ENCODE measurements around the gene HAGHL.

The HAGHL gene

DNA sequence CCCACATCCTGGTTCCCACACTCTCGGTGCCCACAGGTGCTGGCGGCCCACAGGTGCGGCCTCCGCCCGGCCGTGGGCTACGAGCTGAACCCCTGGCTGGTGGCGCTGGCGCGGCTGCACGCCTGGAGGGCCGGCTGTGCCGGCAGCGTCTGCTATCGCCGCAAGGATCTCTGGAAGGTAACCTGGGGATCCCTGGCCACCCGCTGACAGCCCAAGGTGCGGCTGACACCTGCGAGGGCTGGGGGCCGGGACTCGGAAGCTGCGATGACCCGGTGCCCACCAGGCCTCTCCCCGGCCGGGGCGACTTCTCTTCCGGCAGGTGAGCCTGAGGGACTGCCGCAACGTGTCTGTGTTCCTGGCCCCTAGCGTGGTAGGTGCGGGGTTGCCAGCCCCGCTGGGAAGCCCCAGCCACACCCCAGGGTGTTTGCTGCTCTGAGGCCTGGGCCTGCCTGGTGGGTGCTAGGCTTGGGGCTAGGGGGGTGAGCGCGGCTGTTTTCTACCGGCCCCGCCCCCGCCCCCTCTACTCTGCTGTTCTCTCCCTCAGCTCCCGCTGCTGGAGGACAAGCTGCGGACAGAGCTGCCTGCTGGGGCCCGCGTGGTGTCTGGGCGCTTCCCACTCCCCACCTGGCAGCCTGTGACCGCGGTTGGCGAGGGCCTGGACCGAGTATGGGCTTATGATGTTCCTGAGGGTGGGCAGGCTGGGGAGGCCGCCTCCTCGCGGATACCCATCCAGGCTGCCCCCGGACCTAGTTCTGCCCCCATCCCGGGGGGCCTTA, 5.0 kb upstream of the HAGHL start:
- DNase-seq (ENCODE audit: low read depth in 2 of 2): no peak

DNA sequence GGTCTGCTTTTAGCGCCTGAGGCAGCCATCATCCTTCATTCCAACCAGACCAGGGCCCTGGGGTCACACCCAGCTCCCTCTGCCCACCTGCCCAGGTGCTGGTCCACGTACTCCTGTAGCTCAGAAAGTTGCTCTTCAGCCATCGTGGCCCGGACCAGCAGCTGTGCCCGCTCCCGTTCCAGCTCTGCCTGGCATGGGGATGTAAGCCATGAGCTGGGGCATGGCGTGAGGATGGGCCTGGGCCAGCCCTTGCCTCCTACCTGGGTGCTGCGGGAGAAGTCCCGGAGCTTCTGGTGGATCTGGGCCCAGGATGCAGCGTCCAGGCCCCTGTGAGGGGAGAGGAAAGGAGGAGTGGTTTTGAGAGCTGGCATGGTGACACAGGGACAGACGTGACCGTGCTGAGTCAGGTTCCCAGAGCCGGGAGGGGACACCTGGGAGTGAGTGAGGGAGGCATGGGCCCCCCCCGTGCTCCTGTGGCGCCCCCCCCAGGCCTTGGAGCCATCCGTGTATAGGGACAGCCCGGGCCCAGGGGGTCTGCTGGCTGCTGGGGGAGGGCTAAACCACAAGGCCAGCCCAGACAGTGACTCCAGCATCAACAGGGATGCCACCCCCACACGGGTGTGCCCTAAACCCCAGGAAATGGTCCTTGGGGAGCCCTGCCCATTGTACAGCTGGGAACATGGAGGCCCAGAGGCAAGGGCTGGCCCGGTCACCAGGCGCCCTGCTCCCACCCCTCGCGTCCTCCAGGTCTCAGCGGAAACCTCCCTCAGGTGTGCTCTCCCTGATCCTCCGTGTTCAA, 3.9 kb upstream of the HAGHL start:
- DNase-seq (ENCODE audit: low read depth in 2 of 2): no peak

- no peak for DNase-seq (ENCODE audit: low read depth in 2 of 2)
Observed at GRCh38 chr16:723695-724094, 3.2 kb upstream of the HAGHL start.

DNA sequence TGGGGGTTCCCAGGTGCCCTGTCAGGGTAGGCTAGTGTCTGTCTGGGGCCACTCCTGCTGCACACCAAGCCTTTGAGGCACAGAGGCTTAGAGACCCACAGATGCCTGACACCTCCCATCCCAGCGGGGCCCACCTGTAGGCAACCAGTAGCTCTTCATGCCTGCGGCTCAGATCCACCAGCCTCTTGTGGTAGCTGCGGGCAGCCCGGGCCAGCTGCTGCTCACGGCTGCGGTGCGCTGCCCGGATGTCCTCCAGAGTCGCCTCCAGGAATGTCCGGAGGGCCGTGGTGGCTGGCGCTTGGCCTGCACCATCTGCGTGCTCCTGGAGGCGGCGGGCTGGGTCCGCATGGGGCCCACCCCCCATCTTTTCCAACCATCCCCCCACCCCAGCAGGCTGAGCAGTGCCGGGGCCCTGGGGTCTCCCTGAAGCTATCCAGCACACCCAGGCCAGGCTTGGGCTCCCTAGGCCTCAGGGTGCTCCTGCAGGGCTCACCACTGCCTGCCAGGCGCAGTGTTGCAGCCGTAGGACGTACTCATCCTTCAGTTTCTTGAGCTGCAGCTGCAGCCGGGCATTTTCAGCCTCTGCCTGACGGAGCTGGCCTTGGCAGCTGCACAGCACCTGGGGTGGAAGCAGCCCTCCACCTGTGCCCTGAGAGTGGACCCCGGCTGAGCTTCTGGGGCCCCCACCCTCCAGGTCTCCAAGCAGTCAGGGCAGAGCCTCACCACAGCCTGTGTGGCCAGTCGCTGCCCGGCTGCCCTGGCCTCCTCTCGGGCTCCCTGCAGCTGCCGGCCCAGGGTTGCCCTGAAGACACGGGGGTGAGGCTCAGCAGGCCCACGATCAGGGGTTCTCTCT, 2.5 kb upstream of the HAGHL start:
- DNase-seq (ENCODE audit: low read depth in 2 of 2): no peak

GRCh38 chr16:725041-725376, 1.9 kb upstream of the HAGHL start:
- DNase-seq (ENCODE audit: low read depth in 2 of 2): no peak

DNA sequence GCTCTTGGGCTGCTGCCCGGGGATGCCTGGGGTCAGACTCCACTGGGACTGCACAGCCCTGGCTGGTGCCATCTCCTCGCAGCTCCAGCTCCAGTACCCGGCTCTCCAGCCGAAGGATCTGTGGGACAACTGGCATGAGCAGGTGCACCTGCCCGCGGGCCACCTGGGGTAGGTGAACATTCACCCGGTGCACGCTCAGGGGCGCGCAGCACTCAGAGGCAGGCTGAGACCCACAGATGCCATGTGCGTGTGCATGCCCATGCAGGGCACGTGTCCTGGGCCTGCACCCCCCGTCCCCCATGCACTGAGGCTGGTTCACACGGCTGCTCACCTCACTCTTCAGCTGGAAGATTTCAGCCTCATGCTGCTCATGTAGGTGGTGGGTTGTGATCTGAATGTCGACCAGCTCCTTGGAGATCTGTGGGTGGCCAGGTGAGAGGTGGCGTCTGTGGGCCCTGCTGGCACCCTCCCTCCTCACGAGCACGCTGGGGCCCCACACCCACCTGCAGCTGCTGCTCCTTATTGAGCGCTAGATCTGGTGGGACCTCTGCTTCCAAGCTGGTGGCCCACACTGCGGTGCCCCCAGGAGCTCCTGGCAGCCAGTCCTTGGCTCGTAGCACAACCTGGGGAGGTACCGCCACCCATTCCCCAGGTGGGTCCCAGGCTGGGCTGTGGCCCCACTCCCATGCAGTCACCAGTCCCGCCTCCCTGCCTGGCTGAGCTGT, 1.3 kb upstream of the HAGHL start:
- DNase-seq (ENCODE audit: low read depth in 2 of 2): no peak

- no peak for DNase-seq (ENCODE audit: low read depth in 2 of 2)
Observed at GRCh38 chr16:726188-726437, 793 bp upstream of the HAGHL start.

- DNase-seq (ENCODE audit: low read depth in 2 of 2): no peak
Observed at GRCh38 chr16:727291-727977, 528 bp downstream of the HAGHL start.

GRCh38 chr16:728131-728889, 1.4 kb downstream of the HAGHL start:
- no peak for DNase-seq (ENCODE audit: low read depth in 2 of 2)

DNA sequence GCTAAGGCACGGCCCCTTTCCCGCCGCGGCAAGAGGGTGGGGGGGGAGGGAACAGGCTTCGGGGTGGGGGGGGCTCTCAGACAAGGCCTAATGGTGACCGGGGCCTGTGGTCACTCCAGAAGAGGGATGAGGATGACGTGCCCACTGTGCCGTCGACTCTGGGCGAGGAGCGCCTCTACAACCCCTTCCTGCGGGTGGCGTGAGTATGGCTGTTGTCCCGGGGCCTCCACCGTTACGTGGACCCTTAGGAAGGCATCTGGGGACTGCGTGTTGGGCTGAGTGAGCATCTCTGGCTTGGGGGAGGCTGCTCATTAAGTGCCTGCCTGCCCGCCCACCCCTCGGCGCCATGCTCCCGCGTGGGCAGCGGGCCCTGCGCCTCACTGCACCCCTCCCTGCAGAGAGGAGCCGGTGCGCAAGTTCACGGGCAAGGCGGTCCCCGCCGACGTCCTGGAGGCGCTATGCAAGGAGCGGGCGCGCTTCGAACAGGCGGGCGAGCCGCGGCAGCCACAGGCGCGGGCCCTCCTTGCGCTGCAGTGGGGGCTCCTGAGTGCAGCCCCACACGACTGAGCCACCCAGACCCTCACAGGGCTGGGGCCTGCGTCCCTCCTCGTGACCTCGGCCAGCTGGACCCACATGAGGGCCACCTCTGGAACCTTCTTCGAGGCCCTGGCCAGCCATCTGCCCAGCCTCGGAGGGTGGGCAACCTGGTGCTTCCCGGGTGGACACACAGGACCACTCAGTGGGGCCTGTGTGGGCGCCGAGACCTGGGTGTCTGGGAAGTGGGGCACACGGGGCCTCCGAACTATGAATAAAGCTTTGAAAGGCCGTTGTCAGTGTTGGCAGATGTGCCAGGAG, 2.2 kb downstream of the HAGHL start:
- no peak for DNase-seq (ENCODE audit: low read depth in 2 of 2)

DNA sequence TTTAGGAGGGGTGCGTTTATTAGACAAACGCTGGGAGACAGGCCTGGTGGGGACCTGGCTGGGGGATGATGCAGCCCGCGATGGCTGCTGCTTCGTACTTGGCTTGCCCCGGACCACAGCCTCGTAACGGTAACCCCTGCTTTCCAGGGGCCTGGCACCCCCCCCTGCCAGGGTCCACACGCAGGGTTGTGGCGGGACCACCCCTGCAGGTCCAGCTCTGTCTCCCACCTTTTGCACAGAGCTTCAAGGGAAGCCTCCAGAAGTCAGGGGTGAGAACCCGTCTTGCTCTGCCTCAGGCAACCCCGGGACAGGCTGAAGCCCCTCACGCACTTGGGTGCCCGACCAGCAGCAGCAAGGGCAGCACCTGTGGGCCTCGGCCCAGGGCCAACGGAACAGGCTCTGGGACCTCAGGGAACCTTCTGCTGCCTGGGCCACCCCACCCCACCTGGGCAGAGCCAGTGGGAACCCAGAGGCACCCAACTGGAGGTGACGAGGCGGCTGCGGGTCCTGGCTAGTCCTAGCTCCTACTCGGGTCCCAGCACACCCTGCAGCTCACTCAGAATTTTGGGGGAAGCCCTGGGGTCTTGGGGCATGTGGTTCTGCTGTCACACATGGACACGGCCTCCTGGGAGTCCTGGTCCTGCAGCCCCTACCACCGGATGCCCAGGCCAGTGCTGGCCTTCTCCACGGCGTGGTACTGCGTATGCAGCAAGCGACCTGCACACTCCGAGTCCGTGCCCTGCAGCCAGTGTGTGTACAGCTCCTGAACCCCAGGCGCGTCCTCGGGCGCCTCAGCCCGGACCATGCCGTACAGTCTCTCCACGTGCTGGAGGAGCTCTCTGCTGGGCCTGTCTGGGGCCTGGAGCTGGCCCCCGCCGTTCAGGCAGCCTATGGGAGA, 3.1 kb downstream of the HAGHL start:
- no peak for DNase-seq (ENCODE audit: low read depth in 2 of 2)

- no peak for DNase-seq (ENCODE audit: low read depth in 2 of 2)
Observed at GRCh38 chr16:730666-731509, 4.0 kb downstream of the HAGHL start.

- DNase-seq (ENCODE audit: low read depth in 2 of 2): no peak
Observed at GRCh38 chr16:732332-732731, 5.4 kb downstream of the HAGHL start.

DNA sequence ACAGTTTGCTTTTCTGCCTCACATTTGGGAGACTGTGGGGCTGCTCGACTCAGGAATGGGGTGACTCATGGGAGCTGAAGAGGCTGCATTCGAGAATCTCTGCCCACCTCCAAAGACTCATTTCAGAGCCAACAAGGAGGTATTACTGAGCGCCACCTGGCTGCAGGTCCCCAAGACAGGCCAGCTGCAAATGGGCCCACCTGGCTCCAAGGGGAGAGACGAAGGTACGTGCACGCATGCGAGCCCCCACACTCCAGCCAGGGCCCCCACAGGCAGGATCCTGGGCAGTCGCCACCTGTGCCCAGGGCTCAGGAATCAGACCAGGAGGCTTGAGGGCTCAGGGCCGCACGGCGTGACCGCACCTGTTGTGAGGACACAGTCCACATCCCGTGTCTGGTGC, 6.0 kb downstream of the HAGHL start:
- DNase-seq (ENCODE audit: low read depth in 2 of 2): no peak

DNA sequence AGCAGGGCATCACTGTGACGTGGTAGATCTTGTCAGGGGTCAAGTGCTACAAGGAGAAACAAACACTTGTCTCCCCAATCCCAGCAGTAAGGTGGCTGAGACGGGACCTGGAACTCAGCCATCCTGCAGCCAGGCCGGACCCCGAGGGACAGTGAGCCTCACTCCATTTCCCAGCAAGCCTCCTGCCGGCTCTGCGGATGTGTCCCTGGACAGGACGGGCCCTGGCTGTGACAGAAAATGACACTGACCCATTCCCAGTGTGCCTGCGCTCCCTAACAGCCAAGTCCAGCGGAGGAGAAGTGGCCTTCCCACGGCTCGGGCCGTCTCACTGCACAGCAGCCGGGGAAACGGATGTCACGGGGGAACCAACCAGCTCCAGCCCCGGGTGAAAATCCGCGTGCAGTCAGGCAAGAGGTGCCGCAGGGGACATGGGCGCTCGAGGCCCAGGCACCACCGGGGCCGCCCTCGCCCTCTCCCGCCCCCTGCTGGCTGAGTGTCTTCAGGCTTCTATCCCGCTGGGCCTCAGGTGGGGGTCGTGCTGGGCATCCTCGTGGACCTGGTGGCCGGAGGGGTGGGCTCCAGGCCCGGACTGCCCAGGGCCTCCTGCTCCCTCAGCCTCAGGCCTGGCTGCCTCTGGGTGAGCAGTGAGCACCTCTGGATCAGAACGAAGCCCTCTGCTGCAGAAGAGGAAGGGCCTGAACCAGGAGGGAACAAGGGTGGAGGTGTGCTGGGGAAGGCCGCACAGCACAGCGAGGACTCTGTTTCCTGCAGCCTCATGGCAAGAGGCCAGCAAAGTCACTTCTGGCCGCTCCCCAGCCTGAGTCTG, 6.7 kb downstream of the HAGHL start:
- DNase-seq (ENCODE audit: low read depth in 2 of 2): no peak

GRCh38 chr16:734208-734980, 7.5 kb downstream of the HAGHL start:
- DNase-seq (ENCODE audit: low read depth in 2 of 2): no peak
